Activated T-cell treated with anti-CD3 and anti-CD28 coated beads, Interleukin-2, amount 50 U/mL, for 4 hours (primary cell): ENCODE data around the gene CNTNAP2. TPM values are rescaled to one million over a fixed set of nuclear protein-coding genes. Genes with fewer than 3 reads are reported as not detected.

ENCODE experiments used
- ATAC-seq, 2 donors: fragments of 200-7000 bp; cut with Tn5 transposase; one replicate each; pipeline ENCODE4 v1.10.0; 2021
- DNase-seq: peaks from one replicate; pipeline ENCODE4 v3.0.0-alpha.2; 2020
- H3K27me3 Mint-ChIP-seq: one replicate; pipeline ENCODE4 v1.8.0; 2021; ENCODE audit warnings: low read depth, mixed read lengths
- H3K36me3 Mint-ChIP-seq: one replicate; pipeline ENCODE4 v1.8.0; 2022; ENCODE audit warnings: mixed read lengths; ENCODE audit not compliant: insufficient read depth
- H3K4me1 Mint-ChIP-seq: one replicate; pipeline ENCODE4 v1.8.0; 2021; ENCODE audit warnings: low read depth, mixed read lengths
- H3K4me3 Mint-ChIP-seq: one replicate; pipeline ENCODE4 v1.8.0; 2021; ENCODE audit warnings: mild to moderate bottlenecking, moderate library complexity, mixed read lengths
- H3K9me3 Mint-ChIP-seq: one replicate; pipeline ENCODE4 v1.8.0; 2021; ENCODE audit warnings: mixed read lengths
- total RNA-seq, 3 donors: library from RNA; stranded (reverse); gene quantifications; one replicate each; pipeline ENCODE4 v1.2.1, GENCODE V29; 2021

CNTNAP2 gene
- total RNA-seq, 3 donors from 2014 or later, result not detected

DNA sequence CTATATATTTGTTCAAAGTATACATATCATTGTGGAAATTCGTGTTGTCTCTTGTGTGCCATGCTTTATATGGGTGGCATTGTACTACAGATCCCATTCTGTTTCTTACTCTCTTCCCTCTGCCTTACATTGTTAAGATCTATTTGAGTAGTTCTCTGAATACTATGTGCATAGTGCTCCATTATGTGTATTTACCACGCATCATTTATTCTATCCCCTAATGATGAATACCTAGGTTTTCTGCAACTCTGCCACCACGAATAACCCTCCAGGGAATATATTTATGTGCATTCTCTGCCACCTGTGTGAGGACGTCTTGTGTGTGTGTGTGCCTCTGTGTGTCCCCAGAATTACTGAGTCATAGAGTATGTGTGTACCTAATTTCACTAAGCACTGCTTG is 2042.7 kb downstream of the CNTNAP2 start:
- DNase-seq (no peak), ATAC-seq (no peak)
- no peaks in the 10 kb centered on the region for H3K36me3 Mint-ChIP-seq
- H3K9me3 Mint-ChIP-seq, result no peaks in the 10 kb centered on the region
- peaks cover 8% of the 10 kb centered on the region for H3K27me3 Mint-ChIP-seq
- H3K4me3 Mint-ChIP-seq, result no peak overlapping the region
- no peaks in the 10 kb centered on the region for H3K4me1 Mint-ChIP-seq

GRCh38 chr7:148161776-148162175 is 2045.2 kb downstream of the CNTNAP2 start:
- no peaks in the 10 kb centered on the region for H3K9me3 Mint-ChIP-seq
- H3K36me3 Mint-ChIP-seq, result no peaks in the 10 kb centered on the region
- ATAC-seq (no peak), DNase-seq (no peak)
- H3K4me3 Mint-ChIP-seq, result no peak overlapping the region
- no peaks in the 10 kb centered on the region for H3K4me1 Mint-ChIP-seq
- H3K27me3 Mint-ChIP-seq, result peaks cover 14% of the 10 kb centered on the region

DNA sequence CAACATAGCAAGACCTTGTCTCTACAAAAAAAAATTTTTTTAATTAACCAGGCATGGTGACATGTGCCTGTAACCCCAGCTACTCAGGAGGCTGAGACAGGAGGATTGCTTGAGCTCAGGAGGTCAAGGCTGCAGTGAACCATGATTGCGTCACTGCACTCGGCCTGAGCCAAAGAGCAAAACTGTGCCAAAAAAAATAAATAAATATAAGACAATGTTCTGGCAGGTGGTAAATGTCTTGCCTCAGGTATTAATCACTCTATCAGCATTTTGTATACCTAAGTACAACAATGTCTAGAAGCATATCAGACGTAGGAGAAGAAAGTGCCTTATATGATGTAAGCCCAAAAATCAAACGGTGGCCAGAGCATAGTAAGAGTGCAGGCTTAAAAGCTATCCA is 2046.2 kb downstream of the CNTNAP2 start:
- Mint-ChIP-seq H3K36me3 (no peaks in the 10 kb centered on the region), H3K27me3 (peaks cover 16% of the 10 kb centered on the region), H3K9me3 (no peaks in the 10 kb centered on the region), H3K4me1 (no peaks in the 10 kb centered on the region), H3K4me3 (no peak overlapping the region)
- ATAC-seq (no peak), DNase-seq (no peak)

- H3K4me3 Mint-ChIP-seq, result no peak overlapping the region
- DNase-seq (no peak), ATAC-seq (no peak)
- H3K36me3 Mint-ChIP-seq, result no peaks in the 10 kb centered on the region
- no peaks in the 10 kb centered on the region for H3K9me3 Mint-ChIP-seq
- H3K4me1 Mint-ChIP-seq, result no peaks in the 10 kb centered on the region
- peaks cover 16% of the 10 kb centered on the region for H3K27me3 Mint-ChIP-seq
Observed at GRCh38 chr7:148163246-148163645, 2046.6 kb downstream of the CNTNAP2 start.

DNA sequence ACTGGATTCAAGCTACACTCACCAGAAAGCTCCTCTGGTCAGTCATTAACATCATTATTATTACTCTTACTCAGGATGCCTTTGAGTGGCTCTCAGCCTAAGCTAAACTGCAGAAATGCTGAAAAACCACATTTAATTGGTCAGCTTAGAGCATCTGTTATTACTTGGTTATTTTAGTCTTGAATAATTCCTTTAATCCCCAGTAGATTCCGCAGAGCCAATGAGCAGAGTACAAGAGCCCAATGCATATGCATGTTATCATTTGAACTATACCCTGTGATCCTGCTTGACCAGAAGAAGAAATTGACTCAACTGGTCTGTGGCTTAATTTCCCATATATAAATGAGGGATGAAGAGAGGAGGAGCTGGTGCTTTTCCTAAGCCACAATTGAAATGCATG is 2056.3 kb downstream of the CNTNAP2 start:
- Mint-ChIP-seq H3K4me3 (no peak overlapping the region), H3K36me3 (no peaks in the 10 kb centered on the region), H3K9me3 (no peaks in the 10 kb centered on the region), H3K27me3 (peaks cover 2% of the 10 kb centered on the region), H3K4me1 (no peaks in the 10 kb centered on the region)
- DNase-seq, result no peak
- ATAC-seq, result no peak

DNA sequence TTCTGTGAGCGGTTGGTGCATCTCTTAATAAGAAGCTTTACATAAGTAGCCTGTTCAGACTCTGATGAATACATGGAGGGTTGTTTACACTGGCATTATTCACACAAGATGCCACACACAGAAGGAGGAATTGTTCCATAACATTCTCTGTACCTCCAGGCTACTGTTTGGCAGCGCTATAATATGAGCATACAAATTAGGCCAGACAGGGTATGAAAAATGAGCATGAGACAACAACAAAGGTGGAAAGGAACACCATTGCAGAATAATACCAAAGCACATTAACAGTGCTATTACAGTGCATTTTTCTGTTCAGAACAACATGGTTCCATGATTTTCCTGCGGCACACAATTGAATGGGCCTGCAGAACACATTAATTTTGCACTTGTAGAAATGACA is 2056.8 kb downstream of the CNTNAP2 start:
- Mint-ChIP-seq H3K27me3 (peaks cover 2% of the 10 kb centered on the region), H3K9me3 (no peaks in the 10 kb centered on the region), H3K4me1 (no peaks in the 10 kb centered on the region), H3K4me3 (no peak overlapping the region), H3K36me3 (no peaks in the 10 kb centered on the region)
- ATAC-seq, result no peak
- no peak for DNase-seq

- H3K36me3 Mint-ChIP-seq, result no peaks in the 10 kb centered on the region
- peaks cover 8% of the 10 kb centered on the region for H3K27me3 Mint-ChIP-seq
- ATAC-seq (no peak), DNase-seq (no peak)
- no peaks in the 10 kb centered on the region for H3K9me3 Mint-ChIP-seq
- no peaks in the 10 kb centered on the region for H3K4me1 Mint-ChIP-seq
- no peak overlapping the region for H3K4me3 Mint-ChIP-seq
Observed at GRCh38 chr7:148174376-148174775, 2057.8 kb downstream of the CNTNAP2 start.

DNA sequence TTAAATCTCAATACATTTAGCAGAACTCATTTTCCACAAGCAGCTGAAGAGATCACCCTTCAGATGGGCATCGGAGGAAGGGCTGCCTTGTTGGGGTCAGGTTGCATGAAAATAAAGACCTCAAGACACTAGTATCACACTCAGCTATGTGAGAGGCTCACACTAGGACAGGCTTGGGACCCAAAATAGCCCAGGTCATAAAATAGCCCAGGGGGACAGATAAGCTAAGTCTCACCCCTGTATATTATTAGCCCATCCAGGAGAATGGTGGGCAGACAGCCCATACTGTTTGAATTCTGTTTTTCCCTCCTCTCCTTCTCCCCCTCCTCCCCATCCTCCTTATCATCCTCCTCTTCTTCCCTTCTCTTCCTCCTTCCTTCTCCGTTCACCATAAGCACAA is 2058.9 kb downstream of the CNTNAP2 start:
- Mint-ChIP-seq H3K4me3 (no peak overlapping the region), H3K9me3 (no peaks in the 10 kb centered on the region), H3K36me3 (no peaks in the 10 kb centered on the region)

GRCh38 chr7:148177972-148178371 is 2061.4 kb downstream of the CNTNAP2 start:
- H3K4me1 Mint-ChIP-seq, result no peaks in the 10 kb centered on the region
- H3K27me3 Mint-ChIP-seq, result peaks cover 9% of the 10 kb centered on the region
- H3K9me3 Mint-ChIP-seq, result no peaks in the 10 kb centered on the region
- no peaks in the 10 kb centered on the region for H3K36me3 Mint-ChIP-seq
- no peak for DNase-seq
- ATAC-seq, result no peak
- H3K4me3 Mint-ChIP-seq, result no peak overlapping the region

More for the DNA sequence above, 2058.9 kb downstream of the CNTNAP2 start:
- DNase-seq (no peak), ATAC-seq (no peak)
- Mint-ChIP-seq H3K4me1 (no peaks in the 10 kb centered on the region), H3K27me3 (peaks cover 8% of the 10 kb centered on the region)

DNA sequence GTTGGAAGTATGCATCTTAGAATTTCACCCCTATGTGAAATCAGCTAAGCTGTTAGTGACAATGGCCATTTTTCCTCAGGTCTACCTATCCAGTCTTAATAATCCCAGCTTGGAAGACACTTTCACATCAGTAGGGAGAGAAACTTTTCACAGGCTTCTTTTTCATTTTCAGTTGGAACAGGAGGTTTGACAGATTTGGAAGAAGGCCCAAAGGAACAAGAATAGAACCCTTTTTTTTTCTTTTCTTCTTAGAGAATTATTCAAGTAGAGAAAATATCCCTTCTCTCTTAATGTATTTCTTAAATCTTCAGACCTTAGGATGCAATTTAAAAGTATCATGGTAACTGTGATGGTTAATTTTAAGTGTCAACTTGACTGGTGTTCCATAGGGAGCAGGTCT is 2063.5 kb downstream of the CNTNAP2 start:
- peaks cover 10% of the 10 kb centered on the region for H3K27me3 Mint-ChIP-seq
- ATAC-seq, result no peak
- H3K36me3 Mint-ChIP-seq, result no peaks in the 10 kb centered on the region
- no peaks in the 10 kb centered on the region for H3K9me3 Mint-ChIP-seq
- no peak for DNase-seq
- H3K4me3 Mint-ChIP-seq, result no peak overlapping the region
- no peaks in the 10 kb centered on the region for H3K4me1 Mint-ChIP-seq

DNA sequence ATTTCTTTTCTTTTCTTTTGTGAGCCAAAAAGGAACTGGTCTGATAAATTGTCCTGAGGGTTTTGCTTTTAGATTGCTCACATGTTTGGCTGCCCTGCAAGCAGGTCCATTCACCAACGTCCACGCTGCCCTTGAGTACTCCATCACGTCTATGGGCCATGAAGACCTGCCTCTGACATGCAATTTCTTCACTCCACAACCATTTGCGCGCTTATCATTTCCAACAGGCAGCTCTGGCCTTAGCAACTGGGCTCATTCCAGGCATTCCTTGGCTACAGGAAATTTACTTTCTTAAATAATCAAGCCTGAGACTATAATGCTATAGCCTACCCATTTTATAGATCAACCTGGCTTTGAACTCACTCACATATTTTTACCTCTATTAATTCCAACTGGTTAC is 2065.7 kb downstream of the CNTNAP2 start:
- DNase-seq, result no peak
- ATAC-seq, result no peak
- Mint-ChIP-seq H3K27me3 (peaks cover 9% of the 10 kb centered on the region), H3K4me1 (no peaks in the 10 kb centered on the region), H3K4me3 (no peak overlapping the region), H3K36me3 (no peaks in the 10 kb centered on the region), H3K9me3 (no peaks in the 10 kb centered on the region)

DNA sequence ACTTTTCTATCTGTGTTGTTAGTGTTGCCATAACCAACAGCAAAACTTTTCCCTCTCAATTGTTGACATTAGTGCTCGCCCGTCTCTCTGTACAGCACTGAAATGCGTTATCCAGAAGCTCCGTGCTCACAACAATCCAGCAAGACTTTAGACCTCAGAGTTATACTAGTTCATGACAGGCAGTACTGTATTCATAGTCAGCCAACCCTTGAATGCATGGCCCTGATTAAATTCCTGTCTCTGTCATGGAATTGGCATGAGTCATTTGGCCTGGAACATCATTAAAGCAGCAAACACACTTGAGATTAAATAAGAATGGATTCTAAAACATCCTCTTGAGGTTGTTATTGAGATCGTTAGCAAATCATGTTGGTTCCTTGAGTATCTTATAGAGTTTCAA is 2068.4 kb downstream of the CNTNAP2 start:
- no peak overlapping the region for H3K4me3 Mint-ChIP-seq
- peaks cover 2% of the 10 kb centered on the region for H3K27me3 Mint-ChIP-seq
- ATAC-seq (no peak), DNase-seq (no peak)
- H3K4me1 Mint-ChIP-seq, result no peaks in the 10 kb centered on the region
- H3K9me3 Mint-ChIP-seq, result no peaks in the 10 kb centered on the region
- no peaks in the 10 kb centered on the region for H3K36me3 Mint-ChIP-seq

DNA sequence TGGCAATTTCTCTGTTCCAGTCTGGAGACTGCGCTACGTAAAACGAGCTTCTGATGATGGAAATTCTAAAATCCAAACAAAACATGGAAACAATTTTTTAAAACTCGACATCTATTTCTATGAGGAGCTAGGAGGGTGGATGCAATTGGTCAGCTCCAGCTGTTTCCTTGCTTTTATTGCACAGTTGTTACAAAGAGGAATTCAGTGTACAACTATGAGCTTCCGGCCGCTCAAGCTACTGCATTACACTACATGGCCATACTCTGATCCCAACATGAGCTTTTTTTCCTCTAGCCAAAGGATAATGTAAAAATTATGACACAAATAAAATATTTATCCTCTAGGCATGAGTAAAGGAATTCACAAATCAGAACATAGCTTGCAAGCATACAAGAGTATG is 2070.9 kb downstream of the CNTNAP2 start:
- no peak for ATAC-seq
- Mint-ChIP-seq H3K36me3 (no peaks in the 10 kb centered on the region), H3K9me3 (no peaks in the 10 kb centered on the region), H3K4me1 (no peaks in the 10 kb centered on the region), H3K4me3 (no peak overlapping the region), H3K27me3 (peaks cover 2% of the 10 kb centered on the region)
- no peak for DNase-seq

- Mint-ChIP-seq H3K4me1 (no peaks in the 10 kb centered on the region), H3K36me3 (no peaks in the 10 kb centered on the region), H3K9me3 (no peaks in the 10 kb centered on the region), H3K27me3 (no peaks in the 10 kb centered on the region), H3K4me3 (no peak overlapping the region)
- DNase-seq (no peak), ATAC-seq (no peak)
Observed at GRCh38 chr7:148191391-148192065, 2074.9 kb downstream of the CNTNAP2 start.

DNA sequence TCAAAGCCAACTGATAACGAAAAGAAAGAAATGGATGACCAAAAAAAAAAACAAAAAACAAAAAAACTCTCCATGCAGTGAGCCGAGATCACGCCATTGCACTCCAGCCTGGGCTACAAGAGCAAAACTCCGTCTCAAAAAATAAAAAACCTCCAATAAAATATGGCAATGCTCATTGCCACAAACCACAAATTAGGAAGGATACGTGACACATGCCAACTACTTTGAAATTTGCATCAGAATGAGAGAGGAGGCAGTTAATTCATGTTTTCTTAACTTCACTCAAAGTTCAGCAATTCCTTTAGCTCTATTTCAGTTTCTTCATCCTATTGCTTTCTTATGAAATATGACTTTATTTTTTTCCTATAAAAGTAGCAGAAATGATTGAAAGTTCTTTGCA is 2075.9 kb downstream of the CNTNAP2 start:
- Mint-ChIP-seq H3K4me3 (no peak overlapping the region), H3K4me1 (no peaks in the 10 kb centered on the region), H3K36me3 (no peaks in the 10 kb centered on the region), H3K27me3 (no peaks in the 10 kb centered on the region), H3K9me3 (no peaks in the 10 kb centered on the region)
- ATAC-seq (no peak), DNase-seq (no peak)

DNA sequence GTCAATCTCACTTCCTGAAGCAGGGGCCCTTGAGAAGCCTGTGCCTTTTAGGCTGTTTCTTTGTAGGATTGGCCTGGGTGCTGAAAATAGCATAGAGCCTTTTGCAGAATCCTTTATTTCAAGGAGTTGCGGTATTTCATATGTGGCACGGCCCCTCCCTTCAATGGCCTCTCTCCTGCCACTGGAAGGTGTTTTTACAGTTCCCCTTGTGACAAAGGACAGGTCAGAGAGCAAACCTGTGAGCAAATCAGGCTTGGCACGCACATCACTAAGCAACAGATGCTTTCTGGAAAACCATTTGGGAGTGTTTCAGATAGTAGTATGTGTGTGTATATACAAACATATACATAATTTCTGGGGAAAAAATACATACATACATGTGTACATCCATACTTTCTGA is 2085.4 kb downstream of the CNTNAP2 start:
- Mint-ChIP-seq H3K4me3 (no peak overlapping the region), H3K36me3 (no peaks in the 10 kb centered on the region), H3K4me1 (no peaks in the 10 kb centered on the region), H3K27me3 (peaks cover 8% of the 10 kb centered on the region), H3K9me3 (no peaks in the 10 kb centered on the region)
- DNase-seq (no peak), ATAC-seq (no peak)
